ENCODE measurements around the gene USP47. TPM values are rescaled to one million over a fixed set of nuclear protein-coding genes. Genes with fewer than 3 reads are reported as not detected.

Gene USP47
- total and polyA plus RNA-seq, 2 experiments from 2014 or later: 16.3 to 36.7 TPM

DNA sequence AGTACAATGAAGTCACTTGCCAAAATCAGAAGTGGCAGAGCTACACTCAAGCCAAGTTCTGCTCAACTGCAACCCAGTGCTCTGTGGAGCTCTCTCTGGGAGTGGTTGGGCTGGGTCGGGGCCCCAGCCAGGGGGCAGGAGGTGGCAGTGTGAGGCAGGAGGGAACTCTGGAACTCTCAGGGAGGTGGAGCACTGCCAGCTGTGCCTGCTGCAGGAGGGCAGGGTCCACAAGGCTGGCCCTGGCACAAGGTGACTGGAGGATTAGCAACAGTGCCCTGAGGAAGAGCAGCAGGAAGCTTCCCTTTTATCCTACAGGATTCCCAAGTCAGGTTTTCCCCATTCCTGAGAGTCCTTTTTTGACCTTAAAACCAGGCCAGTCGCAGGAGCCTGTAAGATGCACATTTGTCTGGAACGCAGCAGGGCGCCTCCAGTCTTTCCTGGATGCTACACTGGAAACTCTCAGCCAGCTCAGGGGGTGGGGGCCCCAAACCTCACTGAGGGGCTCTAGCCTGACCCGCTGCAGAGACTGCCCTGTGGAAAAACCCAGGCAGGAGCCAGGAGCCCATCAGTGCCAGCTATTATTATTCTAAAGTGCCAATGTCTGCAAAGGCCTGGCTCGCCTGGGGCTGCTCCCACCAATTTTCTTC lies 134.8 kb downstream of the USP47 start:
- Histone ChIP-seq H4K20me1 (replicated peaks; ENCODE audit: insufficient read depth) (no peaks in the 10 kb centered on the region), H3K36me3 (ENCODE audit: insufficient read depth) (no peaks in the 10 kb centered on the region), H3K27me3 (ENCODE audit: insufficient read depth) (no peaks in the 10 kb centered on the region), H3K4me2 (peak overlapping the region; percentile 26; the same call in 1 of the 2 replicates), H3K4me1 (ENCODE audit: insufficient read depth) (peaks cover 13% of the 10 kb centered on the region; the same call in 1 of the 2 replicates), H3K9me2 (ENCODE audit: insufficient read depth) (no peaks in the 10 kb centered on the region), H3K27ac (ENCODE audit: low read depth) (no peak overlapping the region), H3F3A (replicated peaks; ENCODE audit: low read depth) (no peaks in the 10 kb centered on the region), H3K79me2 (replicated peaks; ENCODE audit: insufficient read depth) (no peaks in the 10 kb centered on the region), H3K4me3 (no peak overlapping the region), H2AFZ (no peak overlapping the region)
- TF ChIP-seq, protein P1, sequence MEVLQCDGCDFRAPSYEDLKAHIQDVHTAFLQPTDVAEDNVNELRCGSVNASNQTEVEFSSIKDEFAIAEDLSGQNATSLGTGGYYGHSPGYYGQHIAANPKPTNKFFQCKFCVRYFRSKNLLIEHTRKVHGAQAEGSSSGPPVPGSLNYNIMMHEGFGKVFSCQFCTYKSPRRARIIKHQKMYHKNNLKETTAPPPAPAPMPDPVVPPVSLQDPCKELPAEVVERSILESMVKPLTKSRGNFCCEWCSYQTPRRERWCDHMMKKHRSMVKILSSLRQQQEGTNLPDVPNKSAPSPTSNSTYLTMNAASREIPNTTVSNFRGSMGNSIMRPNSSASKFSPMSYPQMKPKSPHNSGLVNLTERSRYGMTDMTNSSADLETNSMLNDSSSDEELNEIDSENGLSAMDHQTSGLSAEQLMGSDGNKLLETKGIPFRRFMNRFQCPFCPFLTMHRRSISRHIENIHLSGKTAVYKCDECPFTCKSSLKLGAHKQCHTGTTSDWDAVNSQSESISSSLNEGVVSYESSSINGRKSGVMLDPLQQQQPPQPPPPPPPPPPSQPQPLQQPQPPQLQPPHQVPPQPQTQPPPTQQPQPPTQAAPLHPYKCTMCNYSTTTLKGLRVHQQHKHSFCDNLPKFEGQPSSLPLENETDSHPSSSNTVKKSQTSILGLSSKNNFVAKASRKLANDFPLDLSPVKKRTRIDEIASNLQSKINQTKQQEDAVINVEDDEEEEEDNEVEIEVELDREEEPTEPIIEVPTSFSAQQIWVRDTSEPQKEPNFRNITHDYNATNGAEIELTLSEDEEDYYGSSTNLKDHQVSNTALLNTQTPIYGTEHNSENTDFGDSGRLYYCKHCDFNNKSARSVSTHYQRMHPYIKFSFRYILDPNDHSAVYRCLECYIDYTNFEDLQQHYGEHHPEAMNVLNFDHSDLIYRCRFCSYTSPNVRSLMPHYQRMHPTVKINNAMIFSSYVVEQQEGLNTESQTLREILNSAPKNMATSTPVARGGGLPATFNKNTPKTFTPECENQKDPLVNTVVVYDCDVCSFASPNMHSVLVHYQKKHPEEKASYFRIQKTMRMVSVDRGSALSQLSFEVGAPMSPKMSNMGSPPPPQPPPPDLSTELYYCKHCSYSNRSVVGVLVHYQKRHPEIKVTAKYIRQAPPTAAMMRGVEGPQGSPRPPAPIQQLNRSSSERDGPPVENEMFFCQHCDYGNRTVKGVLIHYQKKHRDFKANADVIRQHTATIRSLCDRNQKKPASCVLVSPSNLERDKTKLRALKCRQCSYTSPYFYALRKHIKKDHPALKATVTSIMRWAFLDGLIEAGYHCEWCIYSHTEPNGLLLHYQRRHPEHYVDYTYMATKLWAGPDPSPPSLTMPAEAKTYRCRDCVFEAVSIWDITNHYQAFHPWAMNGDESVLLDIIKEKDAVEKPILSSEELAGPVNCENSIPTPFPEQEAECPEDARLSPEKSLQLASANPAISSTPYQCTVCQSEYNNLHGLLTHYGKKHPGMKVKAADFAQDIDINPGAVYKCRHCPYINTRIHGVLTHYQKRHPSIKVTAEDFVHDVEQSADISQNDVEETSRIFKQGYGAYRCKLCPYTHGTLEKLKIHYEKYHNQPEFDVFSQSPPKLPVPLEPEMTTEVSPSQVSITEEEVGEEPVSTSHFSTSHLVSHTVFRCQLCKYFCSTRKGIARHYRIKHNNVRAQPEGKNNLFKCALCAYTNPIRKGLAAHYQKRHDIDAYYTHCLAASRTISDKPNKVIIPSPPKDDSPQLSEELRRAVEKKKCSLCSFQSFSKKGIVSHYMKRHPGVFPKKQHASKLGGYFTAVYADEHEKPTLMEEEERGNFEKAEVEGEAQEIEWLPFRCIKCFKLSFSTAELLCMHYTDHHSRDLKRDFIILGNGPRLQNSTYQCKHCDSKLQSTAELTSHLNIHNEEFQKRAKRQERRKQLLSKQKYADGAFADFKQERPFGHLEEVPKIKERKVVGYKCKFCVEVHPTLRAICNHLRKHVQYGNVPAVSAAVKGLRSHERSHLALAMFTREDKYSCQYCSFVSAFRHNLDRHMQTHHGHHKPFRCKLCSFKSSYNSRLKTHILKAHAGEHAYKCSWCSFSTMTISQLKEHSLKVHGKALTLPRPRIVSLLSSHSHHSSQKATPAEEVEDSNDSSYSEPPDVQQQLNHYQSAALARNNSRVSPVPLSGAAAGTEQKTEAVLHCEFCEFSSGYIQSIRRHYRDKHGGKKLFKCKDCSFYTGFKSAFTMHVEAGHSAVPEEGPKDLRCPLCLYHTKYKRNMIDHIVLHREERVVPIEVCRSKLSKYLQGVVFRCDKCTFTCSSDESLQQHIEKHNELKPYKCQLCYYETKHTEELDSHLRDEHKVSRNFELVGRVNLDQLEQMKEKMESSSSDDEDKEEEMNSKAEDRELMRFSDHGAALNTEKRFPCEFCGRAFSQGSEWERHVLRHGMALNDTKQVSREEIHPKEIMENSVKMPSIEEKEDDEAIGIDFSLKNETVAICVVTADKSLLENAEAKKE (CRISPR knock-in tag; IDR thresholded peaks at IDR 0.05): no peak
- TF ChIP-seq EZH2 (IDR thresholded peaks at IDR 0.05; ENCODE audit: low read depth, unreplicated experiment) (no peak), JUNB (IDR thresholded peaks at IDR 0.05; ENCODE audit: unreplicated experiment) (no peak), POLR2AphosphoS5 (IDR thresholded peaks at IDR 0.05; ENCODE audit: low read depth) (no peak), ZNF114 (CRISPR knock-in tag; IDR thresholded peaks at IDR 0.05) (no peak), NANOG (IDR thresholded peaks at IDR 0.05; ENCODE audit: borderline replicate concordance) (no peak), ETS1 (IDR thresholded peaks at IDR 0.05) (no peak), CREB1 (CRISPR knock-in tag; IDR thresholded peaks at IDR 0.05; ENCODE audit: low read depth) (no peak), EZH2phosphoT487 (IDR thresholded peaks at IDR 0.05; ENCODE audit: unreplicated experiment) (no peak), STAT1 (IDR thresholded peaks at IDR 0.05; ENCODE audit: unreplicated experiment) (no peak), ZNF331 (CRISPR knock-in tag; IDR thresholded peaks at IDR 0.05; ENCODE audit: low read depth) (no peak)
- Mint-ChIP-seq H3K9me3 (no peaks in the 10 kb centered on the region), H3K4me1 (peaks cover 23% of the 10 kb centered on the region), H3K27ac (0 out of 2 replicates have a peak overlapping the region, but pooled peaks have one; percentile 26), H3K36me3 (ENCODE audit: low read depth) (peaks cover 3% of the 10 kb centered on the region; the same call in 2 of the 3 replicates), H3K27me3 (ENCODE audit: insufficient read depth, low read depth, poor library complexity) (peaks cover 4% of the 10 kb centered on the region), H3K4me3 (no peak overlapping the region)
- ATAC-seq (peak; percentile 22), DNase-seq (ENCODE audit: low spot score) (no peak)
